K562 (cell line): Measurements from ENCODE around the gene POLG.

ENCODE experiments used
- ATF1 ChIP-seq, 2 experiments: fragments of 450-650 bp in 1 of 2; IDR thresholded peaks; 2 replicates each; pipeline ENCODE4 v1.6.1; 2016; ENCODE audit warnings: missing compliant biosample characterization in 1 of 2, missing genetic modification characterization in 1 of 2
- HIVEP1 ChIP-seq: fragments of 250-450 bp; sonication (Bioruptor Pico); IDR thresholded peaks from 2 replicates; pipeline ENCODE4 v1.4.0; 2020; ENCODE audit warnings: mild to moderate bottlenecking
- POLR2A ChIP-seq: fragments of 450-650 bp; conservative IDR thresholded peaks from 2 replicates; pipeline ENCODE4 v1.6.1; 2016
- POLR2AphosphoS5 ChIP-seq: IDR thresholded peaks from 2 replicates; pipeline ENCODE4 v1.6.1; 2011; ENCODE audit warnings: mild to moderate bottlenecking, low read depth, low read length, moderate library complexity; ENCODE audit not compliant: control insufficient read depth, insufficient read depth
- SPI1 ChIP-seq: IDR thresholded peaks from 2 replicates; pipeline ENCODE4 v1.6.1; 2011; ENCODE audit warnings: low read depth, low read length, control low read depth, borderline replicate concordance
- ZNF197 ChIP-seq: fragments of 200-800 bp; sonication (Bioruptor generic); IDR thresholded peaks from 2 replicates; pipeline ENCODE4 v1.6.1; 2016; ENCODE audit warnings: low read depth, missing genetic modification characterization, missing compliant biosample characterization
- TF ChIP-seq, protein P1 (sequence below), 3 experiments: IDR thresholded peaks in 2 of 3; conservative IDR thresholded peaks in 1 of 3; 2 replicates each; pipeline ENCODE4 v1.5.1; 2011 to 2012; ENCODE audit warnings: low read length in 3 of 3, mild to moderate bottlenecking in 3 of 3, control low read depth in 2 of 3, improper control_type of control experiment in 1 of 3, inconsistent platforms in 1 of 3, low read depth in 1 of 3, mixed read lengths in 1 of 3, moderate library complexity in 1 of 3; ENCODE audit not compliant: insufficient read depth in 2 of 3
- TF ChIP-seq, protein P2 (sequence below): fragments of 250-450 bp; sonication (Bioruptor Pico); IDR thresholded peaks from 2 replicates; pipeline ENCODE4 v1.5.0; 2020; ENCODE audit warnings: mild to moderate bottlenecking, borderline replicate concordance
- TF ChIP-seq, protein P3 (sequence below): fragments of 450-650 bp; IDR thresholded peaks from 2 replicates; pipeline ENCODE4 v1.6.1; 2016

DNA sequence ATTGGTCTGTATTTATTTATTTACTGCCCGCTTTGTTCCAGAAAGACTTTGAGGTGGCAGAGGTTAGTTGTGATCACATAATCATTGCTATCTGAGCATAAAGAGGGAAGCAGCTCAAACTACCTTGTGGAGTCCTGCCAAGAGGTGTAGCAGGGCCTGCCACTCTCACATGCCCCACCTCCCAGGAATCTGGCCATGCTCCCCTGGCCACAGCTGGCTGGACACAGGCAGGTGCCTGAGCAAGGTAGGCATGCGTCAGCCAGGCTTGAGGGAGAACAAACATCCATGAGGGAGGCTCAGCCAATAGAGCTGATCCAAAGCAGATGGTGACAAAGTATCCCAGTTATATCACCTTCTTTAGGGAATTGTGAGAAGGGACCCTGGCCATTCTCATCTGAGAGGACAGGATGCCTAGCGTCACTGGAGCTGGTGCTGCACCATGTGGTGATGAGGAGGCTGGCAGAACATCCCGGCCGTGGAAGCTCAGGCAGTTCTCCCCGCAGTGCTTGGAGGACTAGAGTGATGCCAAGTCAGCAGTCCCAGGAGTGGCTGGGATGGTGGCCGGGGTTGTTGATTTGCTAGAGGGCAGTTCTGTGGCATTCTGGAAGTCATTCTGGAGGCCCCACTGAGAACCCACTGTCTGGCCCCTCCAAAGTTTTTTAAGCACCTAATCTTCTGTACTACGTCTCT, 6.8 kb upstream of the POLG start:
- no peak for TF ChIP-seq HIVEP1 (CRISPR knock-in tag)
- no peak for TF ChIP-seq ATF1 (CRISPR knock-in tag; IDR thresholded peaks at IDR 0.05)
- TF ChIP-seq ATF1 (tag; IDR thresholded peaks at IDR 0.05), result no peak
- TF ChIP-seq SPI1, result no peak
- TF ChIP-seq, protein P1, sequence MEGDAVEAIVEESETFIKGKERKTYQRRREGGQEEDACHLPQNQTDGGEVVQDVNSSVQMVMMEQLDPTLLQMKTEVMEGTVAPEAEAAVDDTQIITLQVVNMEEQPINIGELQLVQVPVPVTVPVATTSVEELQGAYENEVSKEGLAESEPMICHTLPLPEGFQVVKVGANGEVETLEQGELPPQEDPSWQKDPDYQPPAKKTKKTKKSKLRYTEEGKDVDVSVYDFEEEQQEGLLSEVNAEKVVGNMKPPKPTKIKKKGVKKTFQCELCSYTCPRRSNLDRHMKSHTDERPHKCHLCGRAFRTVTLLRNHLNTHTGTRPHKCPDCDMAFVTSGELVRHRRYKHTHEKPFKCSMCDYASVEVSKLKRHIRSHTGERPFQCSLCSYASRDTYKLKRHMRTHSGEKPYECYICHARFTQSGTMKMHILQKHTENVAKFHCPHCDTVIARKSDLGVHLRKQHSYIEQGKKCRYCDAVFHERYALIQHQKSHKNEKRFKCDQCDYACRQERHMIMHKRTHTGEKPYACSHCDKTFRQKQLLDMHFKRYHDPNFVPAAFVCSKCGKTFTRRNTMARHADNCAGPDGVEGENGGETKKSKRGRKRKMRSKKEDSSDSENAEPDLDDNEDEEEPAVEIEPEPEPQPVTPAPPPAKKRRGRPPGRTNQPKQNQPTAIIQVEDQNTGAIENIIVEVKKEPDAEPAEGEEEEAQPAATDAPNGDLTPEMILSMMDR (IDR thresholded peaks at IDR 0.05 in 2 of 3, conservative IDR thresholded peaks at IDR 0.05 in 1 of 3; ENCODE audit: insufficient read depth in 2 of 3, low read depth in 1 of 3, low read length in 3 of 3), result no peak
- TF ChIP-seq, protein P2, sequence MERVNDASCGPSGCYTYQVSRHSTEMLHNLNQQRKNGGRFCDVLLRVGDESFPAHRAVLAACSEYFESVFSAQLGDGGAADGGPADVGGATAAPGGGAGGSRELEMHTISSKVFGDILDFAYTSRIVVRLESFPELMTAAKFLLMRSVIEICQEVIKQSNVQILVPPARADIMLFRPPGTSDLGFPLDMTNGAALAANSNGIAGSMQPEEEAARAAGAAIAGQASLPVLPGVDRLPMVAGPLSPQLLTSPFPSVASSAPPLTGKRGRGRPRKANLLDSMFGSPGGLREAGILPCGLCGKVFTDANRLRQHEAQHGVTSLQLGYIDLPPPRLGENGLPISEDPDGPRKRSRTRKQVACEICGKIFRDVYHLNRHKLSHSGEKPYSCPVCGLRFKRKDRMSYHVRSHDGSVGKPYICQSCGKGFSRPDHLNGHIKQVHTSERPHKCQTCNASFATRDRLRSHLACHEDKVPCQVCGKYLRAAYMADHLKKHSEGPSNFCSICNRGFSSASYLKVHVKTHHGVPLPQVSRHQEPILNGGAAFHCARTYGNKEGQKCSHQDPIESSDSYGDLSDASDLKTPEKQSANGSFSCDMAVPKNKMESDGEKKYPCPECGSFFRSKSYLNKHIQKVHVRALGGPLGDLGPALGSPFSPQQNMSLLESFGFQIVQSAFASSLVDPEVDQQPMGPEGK (CRISPR knock-in tag), result no peak
- no peak for TF ChIP-seq ZNF197 (CRISPR knock-in tag)
- TF ChIP-seq, protein P3, sequence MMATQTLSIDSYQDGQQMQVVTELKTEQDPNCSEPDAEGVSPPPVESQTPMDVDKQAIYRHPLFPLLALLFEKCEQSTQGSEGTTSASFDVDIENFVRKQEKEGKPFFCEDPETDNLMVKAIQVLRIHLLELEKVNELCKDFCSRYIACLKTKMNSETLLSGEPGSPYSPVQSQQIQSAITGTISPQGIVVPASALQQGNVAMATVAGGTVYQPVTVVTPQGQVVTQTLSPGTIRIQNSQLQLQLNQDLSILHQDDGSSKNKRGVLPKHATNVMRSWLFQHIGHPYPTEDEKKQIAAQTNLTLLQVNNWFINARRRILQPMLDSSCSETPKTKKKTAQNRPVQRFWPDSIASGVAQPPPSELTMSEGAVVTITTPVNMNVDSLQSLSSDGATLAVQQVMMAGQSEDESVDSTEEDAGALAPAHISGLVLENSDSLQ, result no peak
- TF ChIP-seq POLR2A, result no peak
- TF ChIP-seq POLR2AphosphoS5, result no peak
